ENCODE data around the gene C3orf33.

DNA sequence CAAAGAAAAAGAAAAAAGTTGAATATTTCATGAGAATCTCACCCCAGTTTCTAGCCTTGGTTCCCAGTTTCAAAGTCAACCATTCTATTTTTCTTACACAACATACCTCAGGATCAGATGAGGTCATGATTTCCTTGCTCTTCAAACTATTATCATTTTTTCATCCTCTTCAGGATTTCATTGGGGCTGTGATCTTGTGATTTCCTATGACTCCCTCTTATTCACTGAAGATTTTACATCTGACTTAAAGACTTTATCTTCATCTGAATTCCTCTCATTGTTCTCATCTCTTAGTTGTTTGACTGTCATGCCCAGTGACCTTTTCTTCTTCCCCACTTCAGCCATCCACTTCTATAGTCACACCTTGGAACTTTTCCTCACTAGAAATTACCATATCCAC is 3.1 kb upstream of the C3orf33 start:
- TF ChIP-seq CTCF (conservative IDR thresholded peaks at IDR 0.05; ENCODE audit: low read depth in 2 of 2) (no peak), POLR2AphosphoS5 (IDR thresholded peaks at IDR 0.05; ENCODE audit: low read depth) (no peak), EZH2phosphoT487 (IDR thresholded peaks at IDR 0.05; ENCODE audit: unreplicated experiment) (no peak), JUNB (IDR thresholded peaks at IDR 0.05; ENCODE audit: unreplicated experiment) (no peak), STAT1 (IDR thresholded peaks at IDR 0.05; ENCODE audit: unreplicated experiment) (no peak), EZH2 (IDR thresholded peaks at IDR 0.05; ENCODE audit: low read depth, unreplicated experiment) (no peak), REST (IDR thresholded peaks at IDR 0.05; ENCODE audit: unreplicated experiment) (no peak)

All from GM23338 (cell line).